ENCODE data around the gene TNFAIP8.

The TNFAIP8 gene

GRCh38 chr5:119353213-119353612 is 2.6 kb upstream of the TNFAIP8 start:
- ATAC-seq: no peak

GRCh38 chr5:119353686-119354366 is 2.0 kb upstream of the TNFAIP8 start:
- ATAC-seq: peak; percentile 63 to 71

- no peak for ATAC-seq
These were observed 1.1 kb upstream of the TNFAIP8 start for GRCh38 chr5:119354537-119355243.

GRCh38 chr5:119355244-119355638 is 578 bp upstream of the TNFAIP8 start:
- peak; percentile 64 to 69 for ATAC-seq

GRCh38 chr5:119356612-119357188 is 881 bp downstream of the TNFAIP8 start:
- no peak for ATAC-seq

GRCh38 chr5:119357270-119357669 is 1.5 kb downstream of the TNFAIP8 start:
- ATAC-seq: no peak

GRCh38 chr5:119357808-119358529 is 2.1 kb downstream of the TNFAIP8 start:
- ATAC-seq: no peak

- ATAC-seq: no peak
These were observed 2.7 kb downstream of the TNFAIP8 start for GRCh38 chr5:119358530-119358900.

- ATAC-seq: no peak
These were observed 3.2 kb downstream of the TNFAIP8 start for GRCh38 chr5:119358901-119359603.

- ATAC-seq: no peak
These were observed 4.1 kb downstream of the TNFAIP8 start for GRCh38 chr5:119359737-119360413.

- ATAC-seq: no peak
These were observed 5.2 kb downstream of the TNFAIP8 start for GRCh38 chr5:119360905-119361593.

- no peak for ATAC-seq
These were observed 5.8 kb downstream of the TNFAIP8 start for GRCh38 chr5:119361594-119362125.

GRCh38 chr5:119362714-119363113 is 6.9 kb downstream of the TNFAIP8 start:
- ATAC-seq: no peak

- ATAC-seq: no peak
These were observed 7.5 kb downstream of the TNFAIP8 start for GRCh38 chr5:119363271-119363670.

- ATAC-seq: peak; percentile 19 to 42
These were observed 8.1 kb downstream of the TNFAIP8 start for GRCh38 chr5:119363936-119364335.

GRCh38 chr5:119365847-119366539 is 10.2 kb downstream of the TNFAIP8 start:
- no peak for ATAC-seq

GRCh38 chr5:119366540-119366881 is 10.7 kb downstream of the TNFAIP8 start:
- ATAC-seq: no peak

- ATAC-seq: peak; percentile 60 to 69
These were observed 11.9 kb downstream of the TNFAIP8 start for GRCh38 chr5:119367502-119368237.

- ATAC-seq: peak; percentile 45 to 48
These were observed 12.4 kb downstream of the TNFAIP8 start for GRCh38 chr5:119368238-119368630.

- ATAC-seq: no peak
These were observed 14.7 kb downstream of the TNFAIP8 start for GRCh38 chr5:119370486-119370885.

Measured in activated CD4-positive, CD25-positive, alpha-beta regulatory T cell treated with anti-CD3 and anti-CD28 coated beads, Interleukin-2, amount 50 U/mL, for 24 hours (primary cell).